C4-2B (cell line): ENCODE results near the gene ITGA4.

ENCODE experiments used
- CTCF ChIP-seq: fragments of 450-650 bp; conservative IDR thresholded peaks from 2 replicates; pipeline ENCODE4 v1.5.1; 2017; ENCODE audit warnings: mild to moderate bottlenecking
- ZFX ChIP-seq: fragments of 450-650 bp; IDR thresholded peaks from 2 replicates; pipeline ENCODE4 v1.6.1; 2017

- TF ChIP-seq CTCF, result no peak
- TF ChIP-seq ZFX, result no peak
These were observed 6.4 kb downstream of the ITGA4 start for GRCh38 chr2:181463588-181463987.
